GM12878 (cell line): ENCODE results near the gene ARMC9. TPM values are rescaled to one million over a fixed set of nuclear protein-coding genes. Genes with fewer than 3 reads are reported as not detected.
A peak's percentile ranks its signal among the peaks of the same experiment; 100 is the strongest.
"Not testable (repeated sequence)": the region's sequence is repeated elsewhere in the genome, so short reads cannot be mapped to it uniquely, and the experiment has no call there.

Source experiments
- ATAC-seq: fragments of 200-7000 bp; cut with Tn5 transposase; 3 replicates; pipeline ENCODE4 v1.9.1; 2020; ENCODE audit warnings: mild to moderate bottlenecking, moderate library complexity
- BruUV-seq: library from RNA; stranded (reverse); fragments of 400-500 nt; replicated peaks from 2 replicates; lab custom pipeline; 2021; lab: Mats Ljungman, UMichigan
- CTCF ChIA-PET: fragments of 300-600 bp; sonication (Branson Sonifier 250); formaldehyde crosslinking; extraction: SDS; loops from one replicate; lab custom pipeline; 2021; ENCODE audit warnings: inconsistent platforms; lab: Yijun Ruan, JAX
- POLR2A ChIA-PET: fragments of 350-600 bp; formaldehyde crosslinking; extraction: SDS; loops from one replicate; lab custom pipeline; 2021; ENCODE audit warnings: inconsistent platforms; lab: Charles Lee
- RAD21 ChIA-PET: fragments of 300-600 bp; sonication (Branson Sonifier 250); formaldehyde crosslinking; loops from one replicate; lab custom pipeline; 2023; ENCODE audit warnings: antibody characterized with exemption; ENCODE audit not compliant: unreplicated experiment; lab: Charles Lee
- SMC1A ChIA-PET: fragments of 300-600 bp; sonication (Branson Sonifier 250); formaldehyde crosslinking; loops from one replicate; lab custom pipeline; 2023; ENCODE audit not compliant: unreplicated experiment, uncharacterized antibody; lab: Charles Lee
- DNase-seq: peaks from one replicate; pipeline ENCODE4 v3.0.0-alpha.2; 2011; ENCODE audit warnings: low read depth, low spot score
- FAIRE-seq: peaks from 3 replicates; lab custom pipeline; 2011; peaks lifted over from hg19 to GRCh38; lab: Jason Lieb, UNC
- H2AFZ ChIP-seq: 2 replicates; pipeline ENCODE4 v1.6.0; 2011; ENCODE audit warnings: low read depth, low read length, control low read depth; ENCODE audit not compliant: control insufficient read depth
- H3K27ac ChIP-seq: 2 replicates; pipeline ENCODE4 v1.5.1; 2011; ENCODE audit warnings: control low read depth; ENCODE audit not compliant: control insufficient read depth, insufficient read depth
- H3K27me3 ChIP-seq, 2 experiments: replicated peaks in 1 of 2; 2 replicates each; pipeline versions ENCODE4 v1.6.0 to v1.6.1; 2011; ENCODE audit warnings: low read length in 1 of 2; ENCODE audit not compliant: control insufficient read depth in 2 of 2, insufficient read depth in 2 of 2
- H3K36me3 ChIP-seq, 2 experiments: 2 replicates each; pipeline ENCODE4 v1.5.1; 2011; ENCODE audit warnings: low read length in 1 of 2; ENCODE audit not compliant: control insufficient read depth in 2 of 2, insufficient read depth in 2 of 2
- H3K4me1 ChIP-seq: 2 replicates; pipeline ENCODE4 v1.6.1; 2011; ENCODE audit warnings: mild to moderate bottlenecking, low read length, moderate library complexity, mixed read lengths; ENCODE audit not compliant: control insufficient read depth, insufficient read depth
- H3K4me2 ChIP-seq: 2 replicates; pipeline ENCODE4 v1.6.0; 2011; ENCODE audit warnings: control low read depth; ENCODE audit not compliant: control insufficient read depth, insufficient read depth
- H3K4me3 ChIP-seq: fragments of 200-600 bp; sonication (generic); 2 replicates; pipeline ENCODE4 v1.5.1; 2016
- H3K79me2 ChIP-seq: 2 replicates; pipeline ENCODE4 v1.6.0; 2011; ENCODE audit warnings: low read length; ENCODE audit not compliant: control insufficient read depth, insufficient read depth
- H3K9ac ChIP-seq: 2 replicates; pipeline ENCODE4 v1.8.0; 2011; ENCODE audit warnings: low read length, control low read depth, mixed read lengths; ENCODE audit not compliant: control insufficient read depth, insufficient read depth
- H3K9me3 ChIP-seq: replicated peaks from 3 replicates; pipeline ENCODE4 v1.5.1; 2011; ENCODE audit warnings: mild to moderate bottlenecking, low read length; ENCODE audit not compliant: control insufficient read depth, insufficient read depth
- H4K20me1 ChIP-seq: 2 replicates; pipeline ENCODE4 v1.6.0; 2011; ENCODE audit not compliant: control insufficient read depth, insufficient read depth
- JUNB ChIP-seq: IDR thresholded peaks from 2 replicates; pipeline ENCODE4 v1.6.1; 2016; ENCODE audit warnings: antibody characterized with exemption, mild to moderate bottlenecking
- RAD21 ChIP-seq: IDR thresholded peaks from 2 replicates; pipeline ENCODE4 v1.6.1; 2011; ENCODE audit warnings: mild to moderate bottlenecking, low read depth, low read length, moderate library complexity; ENCODE audit not compliant: insufficient read depth
- SMAD5 ChIP-seq: IDR thresholded peaks from 2 replicates; pipeline ENCODE4 v1.6.1; 2016; ENCODE audit warnings: antibody characterized with exemption, low read depth
- TAF1 ChIP-seq: IDR thresholded peaks from 2 replicates; pipeline ENCODE4 v1.6.1; 2011; ENCODE audit warnings: mild to moderate bottlenecking, low read depth, low read length, borderline replicate concordance
- TCF3 ChIP-seq: IDR thresholded peaks from 2 replicates; pipeline ENCODE4 v1.6.1; 2012; ENCODE audit warnings: low read depth, mild to moderate bottlenecking, low read length, borderline replicate concordance; ENCODE audit not compliant: insufficient read depth
- WGBS: methylation state at CpG from one replicate; pipeline ENCODE4 v1.1.6; 2016; ENCODE audit warnings: low lambda C conversion rate; ENCODE audit not compliant: insufficient replicate concordance, insufficient coverage; ENCODE audit errors: missing lambda C conversion rate; 5-methylcytosine and 5-hydroxymethylcytosine counted together
- in situ Hi-C: fragments of 300-500 bp; cut with MboI; formaldehyde crosslinking; loops from 9 replicates; pipeline ENCODE4 v1.14.3; 2018; ENCODE audit warnings: mixed read lengths
- intact Hi-C: fragments of 100-400 bp; cut with micrococcal nuclease; formaldehyde crosslinking; loops from one replicate; pipeline ENCODE4 v1.14.2; 2022; ENCODE audit not compliant: unreplicated experiment
- polyA plus RNA-seq, 11 experiments: library from polyadenylated mRNA; depleted of rRNA in 4 of 11; unstranded in 6 of 11; stranded (reverse) in 5 of 11; fragments of >200 nt; fragmentation: Nextera tagmentation in 4 of 11; fragmentation: Illumina TruSeq in 1 of 11; extraction: Ambion mirVana in 4 of 11; extraction: Trizol in 1 of 11; gene quantifications; 1 replicate in 1 of 11; 2 replicates in 10 of 11; pipeline versions ENCODE4 v1.2.1 to v1.2.3, GENCODE V29; 2011 to 2016; ENCODE audit warnings: inconsistent platforms in 2 of 11, missing spikeins in 2 of 11, low read depth in 1 of 11
- total RNA-seq, 4 experiments: library from RNA; depleted of rRNA in 3 of 4; stranded (reverse); fragments of >200 nt in 3 of 4; fragmentation: Illumina TruSeq in 1 of 4; extraction: Trizol in 1 of 4; gene quantifications; 2 replicates each; pipeline versions ENCODE4 v1.2.1 to v1.2.3, GENCODE V29; 2013 to 2021
- TF ChIP-seq, protein P1 (sequence below): fragments of 450-650 bp; IDR thresholded peaks from 2 replicates; pipeline ENCODE4 v1.6.1; 2016; ENCODE audit warnings: mild to moderate bottlenecking
- TF ChIP-seq, protein P2 (sequence below): IDR thresholded peaks from 2 replicates; pipeline ENCODE4 v1.6.1; 2012; ENCODE audit warnings: improper control_type of control experiment, low read depth, low read length; ENCODE audit not compliant: insufficient replicate concordance
- TF ChIP-seq, protein P3 (sequence below): fragments of 450-650 bp; IDR thresholded peaks from 2 replicates; pipeline ENCODE4 v1.6.1; 2018; ENCODE audit warnings: borderline replicate concordance, mild to moderate bottlenecking; ENCODE audit not compliant: partially characterized antibody

ARMC9 gene
- total and polyA plus RNA-seq, 10 of the 15 experiments (the other 5 are each of a cell fraction or from before 2014, with no cell fraction given) = 3.8 to 21.8 (median 10.4) TPM

DNA sequence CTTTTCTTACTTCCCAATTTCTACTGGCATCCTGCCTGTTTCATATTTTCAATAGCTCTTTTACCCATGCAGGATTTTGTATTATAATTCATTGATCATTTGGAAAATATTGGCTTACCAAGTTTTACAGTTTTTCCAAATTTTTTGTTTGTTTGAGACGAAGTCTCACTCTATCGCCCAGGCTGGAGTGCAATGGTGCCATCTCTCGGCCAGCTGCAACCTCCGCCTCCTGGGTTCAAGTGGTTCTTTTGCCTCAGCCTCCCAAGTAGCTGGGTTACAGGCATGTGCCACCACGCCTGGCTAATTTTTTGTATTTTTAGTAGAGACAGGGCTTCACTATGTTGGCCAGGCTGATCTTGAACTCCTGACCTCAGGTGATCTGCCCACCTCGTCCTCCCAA, 105.8 kb downstream of the ARMC9 start:
- POLR2A ChIA-PET = not testable (repeated sequence)

DNA sequence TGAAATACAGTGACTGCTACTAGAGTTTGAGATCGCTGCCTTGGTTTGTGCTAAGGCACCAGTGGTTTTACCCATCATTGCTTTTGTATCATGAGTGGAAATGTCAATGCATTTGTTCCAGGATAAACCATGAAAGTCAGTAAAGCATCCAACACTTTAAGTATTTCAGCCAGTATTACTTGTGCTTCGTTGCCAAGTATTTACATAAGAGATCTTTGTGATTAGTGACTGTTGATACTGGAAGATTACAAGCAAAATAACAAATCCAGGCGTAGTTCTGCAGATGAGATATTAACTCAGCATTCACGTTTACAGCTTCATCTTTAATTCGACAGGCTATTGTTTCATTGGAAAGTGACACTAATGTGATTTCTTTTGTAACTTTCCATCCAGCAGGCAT, 106.8 kb downstream of the ARMC9 start:
- H3K27me3 ChIP-seq = no peaks in the 10 kb centered on the region
- H2AFZ ChIP-seq = no peak overlapping the region
- no peak overlapping the region for H3K27ac ChIP-seq
- H3K9ac ChIP-seq = no peak overlapping the region
- POLR2A ChIA-PET = no interaction called here
- no peaks in the 10 kb centered on the region for H4K20me1 ChIP-seq
- BruUV-seq = no TSS peak
- in situ Hi-C loops (no loop called here), intact Hi-C loops (no loop called here)
- H3K4me1 ChIP-seq = peaks cover 12% of the 10 kb centered on the region
- H3K4me2 ChIP-seq = no peak overlapping the region
- DNase-seq (no peak), FAIRE-seq (no peak), ATAC-seq (no peak)
- no peak overlapping the region for H3K4me3 ChIP-seq
- H3K79me2 ChIP-seq = no peaks in the 10 kb centered on the region
- WGBS = 66% methylated on average over 5 of the region's 5 CpGs
- RAD21 ChIA-PET = no interaction called here
- no peaks in the 10 kb centered on the region for H3K9me3 ChIP-seq
- no peaks in the 10 kb centered on the region for H3K36me3 ChIP-seq
- SMC1A ChIA-PET = interaction anchor here (1.0 kb wide), 1 partner anchor 14 kb away, joined by 3 read pairs; no protein-coding TSS in a partner anchor
- CTCF ChIA-PET = interaction anchor here (1.2 to 3.4 kb wide), 4 partner anchors 8 to 99 kb away, joined by 3 to 12 read pairs (median 8); no protein-coding TSS in a partner anchor
- TF ChIP-seq, protein P1, sequence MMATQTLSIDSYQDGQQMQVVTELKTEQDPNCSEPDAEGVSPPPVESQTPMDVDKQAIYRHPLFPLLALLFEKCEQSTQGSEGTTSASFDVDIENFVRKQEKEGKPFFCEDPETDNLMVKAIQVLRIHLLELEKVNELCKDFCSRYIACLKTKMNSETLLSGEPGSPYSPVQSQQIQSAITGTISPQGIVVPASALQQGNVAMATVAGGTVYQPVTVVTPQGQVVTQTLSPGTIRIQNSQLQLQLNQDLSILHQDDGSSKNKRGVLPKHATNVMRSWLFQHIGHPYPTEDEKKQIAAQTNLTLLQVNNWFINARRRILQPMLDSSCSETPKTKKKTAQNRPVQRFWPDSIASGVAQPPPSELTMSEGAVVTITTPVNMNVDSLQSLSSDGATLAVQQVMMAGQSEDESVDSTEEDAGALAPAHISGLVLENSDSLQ = no peak
- TF ChIP-seq, protein P2, sequence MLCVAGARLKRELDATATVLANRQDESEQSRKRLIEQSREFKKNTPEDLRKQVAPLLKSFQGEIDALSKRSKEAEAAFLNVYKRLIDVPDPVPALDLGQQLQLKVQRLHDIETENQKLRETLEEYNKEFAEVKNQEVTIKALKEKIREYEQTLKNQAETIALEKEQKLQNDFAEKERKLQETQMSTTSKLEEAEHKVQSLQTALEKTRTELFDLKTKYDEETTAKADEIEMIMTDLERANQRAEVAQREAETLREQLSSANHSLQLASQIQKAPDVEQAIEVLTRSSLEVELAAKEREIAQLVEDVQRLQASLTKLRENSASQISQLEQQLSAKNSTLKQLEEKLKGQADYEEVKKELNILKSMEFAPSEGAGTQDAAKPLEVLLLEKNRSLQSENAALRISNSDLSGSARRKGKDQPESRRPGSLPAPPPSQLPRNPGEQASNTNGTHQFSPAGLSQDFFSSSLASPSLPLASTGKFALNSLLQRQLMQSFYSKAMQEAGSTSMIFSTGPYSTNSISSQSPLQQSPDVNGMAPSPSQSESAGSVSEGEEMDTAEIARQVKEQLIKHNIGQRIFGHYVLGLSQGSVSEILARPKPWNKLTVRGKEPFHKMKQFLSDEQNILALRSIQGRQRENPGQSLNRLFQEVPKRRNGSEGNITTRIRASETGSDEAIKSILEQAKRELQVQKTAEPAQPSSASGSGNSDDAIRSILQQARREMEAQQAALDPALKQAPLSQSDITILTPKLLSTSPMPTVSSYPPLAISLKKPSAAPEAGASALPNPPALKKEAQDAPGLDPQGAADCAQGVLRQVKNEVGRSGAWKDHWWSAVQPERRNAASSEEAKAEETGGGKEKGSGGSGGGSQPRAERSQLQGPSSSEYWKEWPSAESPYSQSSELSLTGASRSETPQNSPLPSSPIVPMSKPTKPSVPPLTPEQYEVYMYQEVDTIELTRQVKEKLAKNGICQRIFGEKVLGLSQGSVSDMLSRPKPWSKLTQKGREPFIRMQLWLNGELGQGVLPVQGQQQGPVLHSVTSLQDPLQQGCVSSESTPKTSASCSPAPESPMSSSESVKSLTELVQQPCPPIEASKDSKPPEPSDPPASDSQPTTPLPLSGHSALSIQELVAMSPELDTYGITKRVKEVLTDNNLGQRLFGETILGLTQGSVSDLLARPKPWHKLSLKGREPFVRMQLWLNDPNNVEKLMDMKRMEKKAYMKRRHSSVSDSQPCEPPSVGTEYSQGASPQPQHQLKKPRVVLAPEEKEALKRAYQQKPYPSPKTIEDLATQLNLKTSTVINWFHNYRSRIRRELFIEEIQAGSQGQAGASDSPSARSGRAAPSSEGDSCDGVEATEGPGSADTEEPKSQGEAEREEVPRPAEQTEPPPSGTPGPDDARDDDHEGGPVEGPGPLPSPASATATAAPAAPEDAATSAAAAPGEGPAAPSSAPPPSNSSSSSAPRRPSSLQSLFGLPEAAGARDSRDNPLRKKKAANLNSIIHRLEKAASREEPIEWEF = no peak
- no peak for TF ChIP-seq TAF1
- no peak for TF ChIP-seq SMAD5
- TF ChIP-seq, protein P3, sequence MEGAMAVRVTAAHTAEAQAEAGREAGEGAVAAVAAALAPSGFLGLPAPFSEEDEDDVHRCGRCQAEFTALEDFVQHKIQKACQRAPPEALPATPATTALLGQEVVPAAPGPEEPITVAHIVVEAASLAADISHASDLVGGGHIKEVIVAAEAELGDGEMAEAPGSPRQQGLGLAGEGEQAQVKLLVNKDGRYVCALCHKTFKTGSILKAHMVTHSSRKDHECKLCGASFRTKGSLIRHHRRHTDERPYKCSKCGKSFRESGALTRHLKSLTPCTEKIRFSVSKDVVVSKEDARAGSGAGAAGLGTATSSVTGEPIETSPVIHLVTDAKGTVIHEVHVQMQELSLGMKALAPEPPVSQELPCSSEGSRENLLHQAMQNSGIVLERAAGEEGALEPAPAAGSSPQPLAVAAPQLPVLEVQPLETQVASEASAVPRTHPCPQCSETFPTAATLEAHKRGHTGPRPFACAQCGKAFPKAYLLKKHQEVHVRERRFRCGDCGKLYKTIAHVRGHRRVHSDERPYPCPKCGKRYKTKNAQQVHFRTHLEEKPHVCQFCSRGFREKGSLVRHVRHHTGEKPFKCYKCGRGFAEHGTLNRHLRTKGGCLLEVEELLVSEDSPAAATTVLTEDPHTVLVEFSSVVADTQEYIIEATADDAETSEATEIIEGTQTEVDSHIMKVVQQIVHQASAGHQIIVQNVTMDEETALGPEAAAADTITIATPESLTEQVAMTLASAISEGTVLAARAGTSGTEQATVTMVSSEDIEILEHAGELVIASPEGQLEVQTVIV = no peak
- TF ChIP-seq JUNB = no peak
- TF ChIP-seq TCF3 = no peak

More for the DNA sequence above, 105.8 kb downstream of the ARMC9 start:
- H3K79me2 ChIP-seq, H3K27me3 ChIP-seq, H3K9me3 ChIP-seq, H4K20me1 ChIP-seq, SMC1A ChIA-PET, H3K27ac ChIP-seq, H3K9ac ChIP-seq, H3K4me2 ChIP-seq, H3K36me3 ChIP-seq, intact Hi-C loops, ATAC-seq, FAIRE-seq, H3K4me3 ChIP-seq, BruUV-seq, DNase-seq, H2AFZ ChIP-seq, RAD21 ChIA-PET: not testable (repeated sequence)
- in situ Hi-C loops = loop anchor here (5.0 kb wide), 1 partner anchor 88 kb away; no protein-coding TSS in a partner anchor
- CTCF ChIA-PET = interaction anchor here (1.1 to 1.2 kb wide), 2 partner anchors 102 to 177 kb away, joined by 3 read pairs; no protein-coding TSS in a partner anchor
- H3K4me1 ChIP-seq = peaks cover 22% of the 10 kb centered on the region
- 0 out of 2 replicates have a peak, but pooled peaks have one; percentile 6 for TF ChIP-seq RAD21
- 92% methylated on average over 6 of the region's 6 CpGs for WGBS
